HG03095 (cell line): ENCODE data around the gene SLFN13.
"Not testable (repeated sequence)": the region's sequence is repeated elsewhere in the genome, so short reads cannot be mapped to it uniquely, and the experiment has no call there.

Source experiments
- ATAC-seq: cut with Tn5 transposase; IDR thresholded peaks from one replicate; pipeline ENCODE4 v1.9.1; 2021; ENCODE audit warnings: moderate library complexity; ENCODE audit not compliant: unreplicated experiment

The SLFN13 gene

DNA sequence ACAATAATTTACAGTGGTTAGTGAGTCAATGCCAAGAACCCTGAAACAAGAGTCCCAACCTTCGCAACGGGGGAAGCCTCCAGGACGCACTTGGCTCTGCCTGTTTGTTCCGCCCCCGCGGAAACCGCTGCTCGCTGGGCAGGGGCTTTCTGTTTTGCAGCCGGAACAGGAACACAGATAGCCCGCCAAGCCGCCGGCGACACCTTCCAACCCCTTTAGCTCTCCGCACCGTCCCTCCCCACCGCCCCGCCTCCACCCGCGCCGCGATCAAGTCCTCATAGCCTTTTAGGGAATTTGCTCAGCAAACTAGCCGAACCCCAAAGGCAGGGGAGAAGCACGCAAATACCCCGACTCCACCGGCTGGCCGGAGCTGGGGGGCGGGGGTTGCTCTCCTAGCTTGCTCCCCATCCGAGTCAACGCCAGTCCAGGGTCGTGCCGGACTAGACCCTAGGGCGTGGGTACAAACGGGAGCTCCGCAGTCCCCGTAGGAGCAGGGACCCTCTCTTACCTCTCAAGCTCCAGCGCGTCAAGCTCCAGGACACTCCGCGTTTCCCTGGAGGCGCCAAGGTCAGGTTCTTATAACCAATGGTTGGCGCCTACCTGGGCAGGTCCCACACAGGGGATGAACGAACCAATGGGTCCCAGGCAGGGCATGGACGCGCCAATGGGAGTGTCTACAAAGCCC lies at the start of gene SLFN13:
Gene SLFN13 (minus strand): TSS at position 553 of the 685 bp plus-strand sequence. CDS start 3,086 bp downstream, outside the sequence.
- ATAC-seq, result peak; percentile 67

- ATAC-seq, result no peak
Observed at GRCh38 chr17:35496451-35497290, 48.1 kb upstream of the SLFN13 start.

- ATAC-seq, result no peak
Observed at GRCh38 chr17:35493040-35493439, 44.5 kb upstream of the SLFN13 start.

GRCh38 chr17:35491417-35491816 lies 42.9 kb upstream of the SLFN13 start:
- no peak for ATAC-seq

GRCh38 chr17:35489944-35490343 lies 41.4 kb upstream of the SLFN13 start:
- ATAC-seq, result no peak

- ATAC-seq, result no peak
Observed at GRCh38 chr17:35488991-35489390, 40.4 kb upstream of the SLFN13 start.

DNA sequence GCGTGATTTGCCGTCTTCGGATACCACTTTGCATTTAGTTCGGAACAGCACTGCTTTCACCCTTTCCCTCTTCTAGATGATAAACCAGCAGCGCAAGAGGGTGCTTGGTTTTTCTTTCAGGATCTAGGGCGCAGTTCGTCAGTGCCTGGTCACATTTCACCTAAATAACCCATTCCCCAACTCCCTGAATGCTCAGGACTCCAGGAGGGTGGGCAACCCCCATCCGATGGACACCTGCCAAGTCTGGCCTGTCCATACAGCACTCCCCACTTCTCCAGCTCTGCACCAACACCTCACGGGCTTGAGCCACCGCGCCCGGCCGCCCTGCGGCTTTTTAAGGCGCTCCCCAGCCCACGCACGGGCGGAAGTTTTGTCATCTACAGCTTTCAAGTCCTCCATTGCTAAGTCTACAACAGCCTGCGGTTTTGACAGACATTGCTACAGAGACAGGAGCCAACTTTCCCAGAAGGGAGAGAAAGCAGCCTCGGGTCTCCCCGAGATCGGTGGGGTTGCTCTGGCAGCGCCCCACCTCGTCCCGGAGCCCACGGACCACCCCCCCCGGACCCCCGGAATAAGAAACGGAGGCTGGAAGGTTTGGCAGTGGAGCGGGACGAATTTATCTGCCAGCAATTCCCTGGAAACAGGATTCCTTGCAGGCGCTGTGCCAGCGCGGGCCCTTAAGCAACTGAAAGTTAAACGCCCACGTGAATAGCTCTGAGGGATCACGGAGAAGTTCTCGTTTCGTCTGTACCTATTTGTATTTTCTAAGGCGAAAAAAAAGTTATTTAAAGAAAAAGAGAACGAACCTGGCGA lies 38.6 kb upstream of the SLFN13 start:
- no peak for ATAC-seq

GRCh38 chr17:35479271-35479670 lies 30.7 kb upstream of the SLFN13 start:
- ATAC-seq, result no peak

DNA sequence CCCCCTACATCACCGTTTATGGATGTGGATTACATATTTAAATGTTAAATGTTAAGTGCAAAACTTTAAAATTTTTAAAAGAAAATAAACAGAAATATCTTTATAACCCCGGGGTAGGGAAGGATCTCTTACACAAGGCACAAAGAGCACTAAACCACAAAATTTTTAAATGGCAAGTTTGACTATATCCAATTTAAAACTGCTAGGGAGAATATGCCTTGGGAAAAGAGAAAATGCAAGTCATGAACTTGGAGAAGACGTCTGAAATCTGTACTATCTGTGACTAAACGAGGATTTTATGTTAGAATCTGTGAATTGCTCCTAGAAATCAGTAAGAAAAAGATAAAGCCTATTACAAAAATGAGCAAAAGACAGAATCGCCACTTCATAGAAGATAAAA lies 28.7 kb upstream of the SLFN13 start:
- ATAC-seq, result no peak

- no peak for ATAC-seq
Observed at GRCh38 chr17:35476283-35476820, 27.8 kb upstream of the SLFN13 start.

DNA sequence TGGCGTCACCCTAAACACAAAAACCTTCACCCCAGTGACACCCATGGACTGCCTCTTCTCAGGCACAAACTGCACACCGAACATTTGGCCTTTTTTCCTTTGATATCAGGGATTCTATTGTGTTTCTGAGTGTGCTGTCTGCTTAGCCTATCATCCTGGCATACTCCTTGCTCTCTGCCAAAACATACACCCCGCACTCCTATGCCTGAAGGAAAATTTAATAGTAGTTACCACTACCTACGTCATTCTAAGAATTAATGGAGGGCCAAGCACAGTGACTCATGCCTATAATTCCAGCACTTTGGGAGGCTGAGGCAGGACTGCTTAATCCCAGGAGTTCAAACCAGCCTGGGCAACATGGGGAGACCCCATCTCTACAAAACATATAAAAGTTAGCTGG lies 19.9 kb upstream of the SLFN13 start:
- ATAC-seq, result no peak

DNA sequence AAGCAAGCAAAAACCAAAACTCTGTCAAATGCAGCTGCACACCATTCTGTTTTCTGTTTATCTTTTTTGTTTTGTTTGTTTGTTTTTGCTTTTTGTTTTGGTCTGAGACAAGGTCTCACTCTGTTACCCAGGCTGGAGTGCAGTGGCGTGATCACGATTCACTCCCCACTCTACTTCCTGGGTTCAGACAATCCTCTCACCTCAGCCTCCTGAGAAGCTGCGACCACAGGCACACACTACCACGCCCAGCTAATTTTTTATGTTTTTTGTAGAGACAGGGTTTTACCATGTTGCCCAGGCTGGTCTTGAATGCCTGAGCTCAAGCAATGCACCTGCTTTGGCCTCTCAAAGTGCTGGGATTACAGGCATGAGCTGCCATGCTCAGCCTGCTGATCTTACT lies 19.3 kb upstream of the SLFN13 start:
- no peak for ATAC-seq

GRCh38 chr17:35460354-35460851 lies 11.8 kb upstream of the SLFN13 start:
- peak; percentile 77 for ATAC-seq

GRCh38 chr17:35454035-35454434 lies 5.5 kb upstream of the SLFN13 start:
- ATAC-seq, result not testable (repeated sequence)

DNA sequence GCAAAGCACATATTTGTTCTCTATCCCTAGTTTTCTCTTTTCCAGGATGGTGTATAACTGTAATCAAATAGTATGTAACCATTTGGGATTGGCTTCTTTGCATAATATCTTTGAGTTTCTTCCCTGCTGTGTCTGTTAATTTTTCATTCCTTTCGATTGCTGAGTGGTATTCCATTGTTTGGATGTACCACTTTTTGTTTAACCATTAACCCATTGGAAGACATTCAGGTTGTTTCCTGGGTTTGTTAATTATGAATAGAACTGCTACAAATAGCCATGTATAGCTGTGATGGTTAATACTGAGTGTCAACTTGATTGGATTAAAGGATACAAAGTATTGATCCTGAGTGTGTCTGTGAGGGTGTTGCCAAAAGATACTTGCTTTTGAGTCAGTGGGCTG lies 4.6 kb upstream of the SLFN13 start:
- no peak for ATAC-seq

DNA sequence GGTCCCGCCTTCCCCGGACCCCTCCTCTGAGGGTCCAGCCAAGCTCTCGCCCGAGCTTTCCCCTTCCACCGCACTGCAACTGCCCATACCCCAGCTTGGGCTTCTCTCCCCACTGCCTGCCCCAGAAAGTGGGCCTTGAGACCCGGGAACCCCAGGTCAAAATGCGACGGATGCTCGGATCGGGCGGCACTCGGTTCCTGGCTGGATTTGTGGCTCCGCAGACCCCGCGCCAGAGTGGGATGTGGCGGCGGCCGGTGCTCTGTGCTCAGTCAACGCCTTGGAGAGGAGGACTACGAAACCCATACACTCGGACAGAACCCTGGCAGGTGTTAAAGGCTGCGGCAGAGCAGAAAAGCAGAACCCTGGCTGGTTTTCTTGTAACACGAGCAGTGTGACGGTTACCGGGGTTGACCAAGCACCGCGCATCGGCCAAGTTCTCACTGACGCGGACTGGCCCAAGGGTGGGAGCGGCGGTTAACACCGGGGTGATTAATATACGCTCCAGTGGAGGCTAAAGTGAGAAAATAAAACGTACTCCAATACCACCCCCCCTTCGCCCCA lies 885 bp upstream of the SLFN13 start:
- no peak for ATAC-seq

GRCh38 chr17:35448899-35449227 lies 297 bp upstream of the SLFN13 start:
- ATAC-seq, result no peak

DNA sequence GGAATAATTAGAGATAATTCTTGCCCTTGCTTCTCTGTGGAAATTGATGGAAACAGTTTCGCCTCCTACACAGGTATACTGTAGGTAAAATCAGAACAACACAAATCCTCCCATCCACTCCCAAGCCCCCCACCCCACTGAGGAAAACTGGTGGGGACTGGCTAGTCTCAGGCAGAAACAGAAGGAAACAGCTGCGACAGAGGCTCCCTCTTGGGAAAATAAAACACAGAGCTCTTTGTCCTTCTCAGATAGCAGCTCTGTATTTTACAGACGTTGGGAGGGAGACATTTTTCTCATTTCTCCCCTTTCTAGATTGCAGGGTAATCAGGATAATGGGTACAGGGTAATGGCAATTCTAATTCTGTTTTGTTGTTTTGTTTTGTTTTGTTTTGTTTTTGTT lies 1.1 kb downstream of the SLFN13 start:
- no peak for ATAC-seq

GRCh38 chr17:35438433-35438832 lies 10.1 kb downstream of the SLFN13 start:
- no peak for ATAC-seq

DNA sequence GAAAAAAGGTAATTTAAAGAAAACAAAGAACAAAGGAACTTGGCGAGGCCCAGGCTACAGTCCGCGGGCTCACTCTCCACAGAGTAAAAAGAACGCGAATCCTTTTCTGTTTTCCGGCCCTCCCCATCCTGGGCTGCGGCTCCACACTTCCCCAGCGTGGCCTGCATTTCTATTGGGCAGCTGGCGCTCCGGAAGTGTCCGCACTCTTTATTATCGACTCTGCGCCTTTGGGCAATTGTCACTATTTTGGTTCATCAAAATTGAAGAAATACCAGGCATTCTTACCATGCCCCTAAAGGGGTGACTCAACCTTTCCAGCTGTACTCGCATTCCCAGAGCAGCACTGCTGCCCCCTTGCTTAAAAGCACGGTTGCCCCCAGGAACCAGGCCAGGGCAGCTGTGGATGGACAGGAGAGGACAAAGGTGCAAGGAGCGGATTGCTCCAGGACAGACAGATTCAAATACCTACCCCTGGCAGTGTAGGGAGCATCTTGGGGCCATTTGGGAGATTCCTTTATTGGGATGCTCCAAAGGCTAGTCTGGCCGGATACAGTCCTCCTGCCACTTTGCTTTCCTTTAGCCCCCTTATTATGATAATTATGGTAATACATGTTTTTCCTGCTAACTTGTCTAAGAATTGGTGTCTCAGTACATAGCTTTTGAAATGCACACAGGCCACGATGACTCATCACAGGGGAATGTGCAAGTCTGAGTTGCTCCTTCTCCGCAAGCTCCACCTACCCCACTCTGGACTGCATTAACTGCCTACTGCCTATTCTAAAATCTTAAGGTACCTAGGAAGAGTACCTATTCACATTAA lies 15.3 kb downstream of the SLFN13 start:
- ATAC-seq, result no peak
